NK-92 treated with Interleukin-12 subunit alpha and Interleukin-12 subunit beta, amount 100 ng/mL, for 24 hours (cell line): ENCODE data around the gene BTF3L4.

Source experiments
- DNase-seq: peaks from one replicate; lab custom pipeline; 2025; lab: John Stamatoyannopoulos, UW

The BTF3L4 gene

GRCh38 chr1:52123622-52124021 is 67.5 kb downstream of the BTF3L4 start:
- no peak for DNase-seq

GRCh38 chr1:52125736-52126359 is 69.8 kb downstream of the BTF3L4 start:
- no peak for DNase-seq

- no peak for DNase-seq
Observed at GRCh38 chr1:52127181-52128180, 71.4 kb downstream of the BTF3L4 start.

- DNase-seq = peak; percentile 31
Observed at GRCh38 chr1:52139817-52140540, 83.9 kb downstream of the BTF3L4 start.
